ENCODE results near the gene COL18A1. TPM values are rescaled to one million over a fixed set of nuclear protein-coding genes. Genes with fewer than 3 reads are reported as not detected.

Gene COL18A1
- total RNA-seq, 1 donor from 2014 or later: 515 TPM

DNA sequence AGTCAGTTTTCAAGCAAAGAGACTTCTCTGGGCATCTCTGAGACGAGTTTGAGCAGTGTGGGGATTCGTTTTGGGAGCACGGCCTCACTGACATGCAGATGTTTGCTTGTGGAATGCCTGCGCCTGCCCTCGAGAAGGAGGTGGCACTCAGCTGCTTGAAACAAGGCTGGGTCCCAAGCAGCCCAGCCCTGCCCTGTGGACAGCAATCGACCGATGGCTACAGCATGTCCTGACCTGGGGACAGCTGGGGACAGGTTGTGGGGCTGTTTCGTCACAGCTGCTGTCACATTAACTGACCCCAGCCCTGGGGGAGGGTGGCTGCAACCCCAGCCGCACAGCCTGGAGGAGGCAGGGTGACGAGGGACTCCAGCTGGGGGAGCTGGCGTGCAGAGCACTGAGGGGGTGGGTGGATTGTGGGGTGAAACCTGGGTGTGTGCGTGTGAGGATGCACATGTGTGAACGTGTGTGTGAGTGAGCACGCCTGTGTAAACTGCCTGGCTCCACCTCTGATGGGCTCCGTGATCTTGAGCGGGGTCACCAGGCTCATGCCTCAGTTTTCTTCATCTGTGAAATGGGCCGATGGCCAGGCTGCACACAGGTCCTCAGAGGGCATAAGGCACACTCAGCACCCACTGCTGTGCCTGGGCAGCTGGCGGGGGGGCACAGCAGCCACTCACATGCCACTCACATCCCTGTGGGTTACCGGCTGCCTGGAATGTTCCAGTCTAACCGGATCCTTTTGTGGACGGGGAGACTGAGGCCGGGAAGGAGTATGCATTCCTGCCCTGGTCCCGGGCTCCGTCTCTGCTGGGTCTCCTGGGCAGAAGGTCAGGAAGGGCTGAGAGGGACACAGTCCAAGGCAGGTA, 49.3 kb downstream of the COL18A1 start:
- H3K4me3 Mint-ChIP-seq (ENCODE audit: unreplicated experiment): no peak overlapping the region
- peaks cover 28% of the 10 kb centered on the region for H3K4me1 Mint-ChIP-seq (ENCODE audit: unreplicated experiment)
- H3K27ac Mint-ChIP-seq (ENCODE audit: unreplicated experiment): no peak overlapping the region
- TF ChIP-seq, protein P1, sequence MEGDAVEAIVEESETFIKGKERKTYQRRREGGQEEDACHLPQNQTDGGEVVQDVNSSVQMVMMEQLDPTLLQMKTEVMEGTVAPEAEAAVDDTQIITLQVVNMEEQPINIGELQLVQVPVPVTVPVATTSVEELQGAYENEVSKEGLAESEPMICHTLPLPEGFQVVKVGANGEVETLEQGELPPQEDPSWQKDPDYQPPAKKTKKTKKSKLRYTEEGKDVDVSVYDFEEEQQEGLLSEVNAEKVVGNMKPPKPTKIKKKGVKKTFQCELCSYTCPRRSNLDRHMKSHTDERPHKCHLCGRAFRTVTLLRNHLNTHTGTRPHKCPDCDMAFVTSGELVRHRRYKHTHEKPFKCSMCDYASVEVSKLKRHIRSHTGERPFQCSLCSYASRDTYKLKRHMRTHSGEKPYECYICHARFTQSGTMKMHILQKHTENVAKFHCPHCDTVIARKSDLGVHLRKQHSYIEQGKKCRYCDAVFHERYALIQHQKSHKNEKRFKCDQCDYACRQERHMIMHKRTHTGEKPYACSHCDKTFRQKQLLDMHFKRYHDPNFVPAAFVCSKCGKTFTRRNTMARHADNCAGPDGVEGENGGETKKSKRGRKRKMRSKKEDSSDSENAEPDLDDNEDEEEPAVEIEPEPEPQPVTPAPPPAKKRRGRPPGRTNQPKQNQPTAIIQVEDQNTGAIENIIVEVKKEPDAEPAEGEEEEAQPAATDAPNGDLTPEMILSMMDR (IDR thresholded peaks at IDR 0.05): no peak
- H3K27me3 Mint-ChIP-seq (ENCODE audit: unreplicated experiment): no peaks in the 10 kb centered on the region
- no peaks in the 10 kb centered on the region for H3K9me3 Mint-ChIP-seq (ENCODE audit: unreplicated experiment)
- no peak for DNase-seq (ENCODE audit: extremely low spot score, unreplicated experiment)
- no peaks in the 10 kb centered on the region for H3K36me3 Mint-ChIP-seq (ENCODE audit: unreplicated experiment)

DNA sequence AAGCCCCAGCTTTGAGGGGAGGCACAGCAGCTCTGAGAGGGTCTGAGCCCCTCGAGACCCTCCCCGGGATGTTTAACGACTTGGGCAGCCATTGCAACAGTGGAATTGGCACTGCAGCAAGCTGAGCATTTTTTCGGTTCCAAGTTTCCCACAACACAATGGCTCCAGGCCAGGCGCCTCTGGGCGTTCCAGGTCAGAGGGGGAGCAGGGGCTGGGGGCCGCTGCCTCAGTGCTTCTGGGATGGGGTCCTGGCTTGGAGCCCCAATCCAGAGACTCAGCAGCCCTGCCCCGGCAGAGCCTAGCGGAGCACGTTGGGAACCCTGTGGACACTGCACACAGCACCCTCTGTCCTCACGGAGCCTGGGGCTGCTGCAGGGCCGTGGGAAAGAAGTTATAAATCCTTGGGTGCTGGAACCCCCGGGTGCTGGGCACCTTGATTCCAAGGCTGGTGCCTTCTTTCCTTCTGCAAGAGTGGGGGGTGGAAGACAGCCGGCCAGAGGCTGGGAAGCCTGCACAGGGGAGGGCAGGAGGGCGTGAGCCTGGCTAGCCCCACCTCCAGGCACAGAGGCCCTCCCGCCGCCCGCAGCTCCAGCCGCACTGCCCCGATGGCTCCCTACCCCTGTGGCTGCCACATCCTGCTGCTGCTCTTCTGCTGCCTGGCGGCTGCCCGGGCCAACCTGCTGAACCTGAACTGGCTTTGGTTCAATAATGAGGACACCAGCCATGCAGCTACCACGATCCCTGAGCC, 50.1 kb downstream of the COL18A1 start:
- no peak for DNase-seq (ENCODE audit: extremely low spot score, unreplicated experiment)
- H3K4me1 Mint-ChIP-seq (ENCODE audit: unreplicated experiment): peaks cover 23% of the 10 kb centered on the region
- TF ChIP-seq, protein P1 (IDR thresholded peaks at IDR 0.05): no peak
- H3K27me3 Mint-ChIP-seq (ENCODE audit: unreplicated experiment): no peaks in the 10 kb centered on the region
- H3K27ac Mint-ChIP-seq (ENCODE audit: unreplicated experiment): no peak overlapping the region
- no peaks in the 10 kb centered on the region for H3K36me3 Mint-ChIP-seq (ENCODE audit: unreplicated experiment)
- no peak overlapping the region for H3K4me3 Mint-ChIP-seq (ENCODE audit: unreplicated experiment)
- no peaks in the 10 kb centered on the region for H3K9me3 Mint-ChIP-seq (ENCODE audit: unreplicated experiment)

DNA sequence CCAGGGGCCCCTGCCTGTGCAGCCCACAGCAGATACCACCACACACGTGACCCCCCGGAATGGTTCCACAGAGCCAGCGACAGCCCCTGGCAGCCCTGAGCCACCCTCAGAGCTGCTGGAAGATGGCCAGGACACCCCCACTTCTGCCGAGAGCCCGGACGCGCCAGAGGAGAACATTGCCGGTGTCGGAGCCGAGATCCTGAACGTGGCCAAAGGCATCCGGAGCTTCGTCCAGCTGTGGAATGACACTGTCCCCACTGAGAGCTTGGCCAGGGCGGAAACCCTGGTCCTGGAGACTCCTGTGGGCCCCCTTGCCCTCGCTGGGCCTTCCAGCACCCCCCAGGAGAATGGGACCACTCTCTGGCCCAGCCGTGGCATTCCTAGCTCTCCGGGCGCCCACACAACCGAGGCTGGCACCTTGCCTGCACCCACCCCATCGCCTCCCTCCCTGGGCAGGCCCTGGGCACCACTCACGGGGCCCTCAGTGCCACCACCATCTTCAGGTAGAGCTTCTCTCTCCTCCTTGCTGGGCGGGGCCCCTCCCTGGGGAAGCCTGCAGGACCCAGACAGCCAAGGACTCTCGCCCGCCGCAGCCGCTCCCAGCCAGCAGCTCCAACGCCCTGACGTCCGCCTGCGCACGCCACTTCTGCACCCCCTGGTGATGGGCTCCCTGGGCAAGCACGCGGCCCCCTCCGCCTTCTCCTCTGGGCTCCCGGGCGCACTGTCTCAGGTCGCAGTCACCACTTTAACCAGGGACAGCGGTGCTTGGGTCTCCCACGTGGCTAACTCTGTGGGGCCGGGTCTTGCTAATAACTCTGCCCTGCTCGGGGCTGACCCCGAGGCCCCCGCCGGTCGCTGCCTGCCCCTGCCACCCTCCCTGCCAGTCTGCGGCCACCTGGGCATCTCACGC, 51.0 kb downstream of the COL18A1 start:
- DNase-seq (ENCODE audit: extremely low spot score, unreplicated experiment): no peak
- Mint-ChIP-seq H3K27me3 (ENCODE audit: unreplicated experiment) (no peaks in the 10 kb centered on the region), H3K4me1 (ENCODE audit: unreplicated experiment) (peaks cover 30% of the 10 kb centered on the region), H3K27ac (ENCODE audit: unreplicated experiment) (no peak overlapping the region), H3K9me3 (ENCODE audit: unreplicated experiment) (no peaks in the 10 kb centered on the region), H3K4me3 (ENCODE audit: unreplicated experiment) (no peak overlapping the region), H3K36me3 (ENCODE audit: unreplicated experiment) (peaks cover under 1% of the 10 kb centered on the region)
- TF ChIP-seq, protein P1 (IDR thresholded peaks at IDR 0.05): no peak

DNA sequence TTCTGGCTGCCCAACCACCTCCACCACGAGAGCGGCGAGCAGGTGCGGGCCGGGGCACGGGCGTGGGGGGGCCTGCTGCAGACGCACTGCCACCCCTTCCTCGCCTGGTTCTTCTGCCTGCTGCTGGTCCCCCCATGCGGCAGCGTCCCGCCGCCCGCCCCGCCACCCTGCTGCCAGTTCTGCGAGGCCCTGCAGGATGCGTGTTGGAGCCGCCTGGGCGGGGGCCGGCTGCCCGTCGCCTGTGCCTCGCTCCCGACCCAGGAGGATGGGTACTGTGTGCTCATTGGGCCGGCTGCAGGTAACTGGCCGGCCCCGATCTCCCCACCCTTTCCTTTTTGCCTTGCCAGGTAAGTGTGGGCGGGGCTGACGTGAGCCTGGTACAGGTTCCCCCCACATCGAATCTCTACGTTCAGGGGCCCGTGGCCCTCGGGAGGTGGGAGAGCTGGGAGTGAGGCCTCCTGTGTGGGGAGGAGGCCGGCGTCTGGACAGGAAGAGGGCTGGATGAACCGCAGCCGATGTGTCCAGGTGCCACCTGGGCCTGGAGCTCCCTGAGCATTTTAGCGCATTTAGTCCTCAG, 51.7 kb downstream of the COL18A1 start:
- peaks cover 6% of the 10 kb centered on the region for H3K36me3 Mint-ChIP-seq (ENCODE audit: unreplicated experiment)
- DNase-seq (ENCODE audit: extremely low spot score, unreplicated experiment): no peak
- peaks cover 4% of the 10 kb centered on the region for H3K9me3 Mint-ChIP-seq (ENCODE audit: unreplicated experiment)
- no peak overlapping the region for H3K4me3 Mint-ChIP-seq (ENCODE audit: unreplicated experiment)
- H3K27me3 Mint-ChIP-seq (ENCODE audit: unreplicated experiment): no peaks in the 10 kb centered on the region
- TF ChIP-seq, protein P1 (IDR thresholded peaks at IDR 0.05): no peak
- H3K4me1 Mint-ChIP-seq (ENCODE audit: unreplicated experiment): peaks cover 28% of the 10 kb centered on the region
- H3K27ac Mint-ChIP-seq (ENCODE audit: unreplicated experiment): no peak overlapping the region

All from osteocyte (in vitro differentiated cells).